ENCODE results near the gene TMEM121. TPM values are rescaled to one million over a fixed set of nuclear protein-coding genes. Genes with fewer than 3 reads are reported as not detected.
A peak's percentile ranks its signal among the peaks of the same experiment; 100 is the strongest.

TMEM121 gene
- total RNA-seq, 1 donor from 2014 or later = 5.5 TPM

DNA sequence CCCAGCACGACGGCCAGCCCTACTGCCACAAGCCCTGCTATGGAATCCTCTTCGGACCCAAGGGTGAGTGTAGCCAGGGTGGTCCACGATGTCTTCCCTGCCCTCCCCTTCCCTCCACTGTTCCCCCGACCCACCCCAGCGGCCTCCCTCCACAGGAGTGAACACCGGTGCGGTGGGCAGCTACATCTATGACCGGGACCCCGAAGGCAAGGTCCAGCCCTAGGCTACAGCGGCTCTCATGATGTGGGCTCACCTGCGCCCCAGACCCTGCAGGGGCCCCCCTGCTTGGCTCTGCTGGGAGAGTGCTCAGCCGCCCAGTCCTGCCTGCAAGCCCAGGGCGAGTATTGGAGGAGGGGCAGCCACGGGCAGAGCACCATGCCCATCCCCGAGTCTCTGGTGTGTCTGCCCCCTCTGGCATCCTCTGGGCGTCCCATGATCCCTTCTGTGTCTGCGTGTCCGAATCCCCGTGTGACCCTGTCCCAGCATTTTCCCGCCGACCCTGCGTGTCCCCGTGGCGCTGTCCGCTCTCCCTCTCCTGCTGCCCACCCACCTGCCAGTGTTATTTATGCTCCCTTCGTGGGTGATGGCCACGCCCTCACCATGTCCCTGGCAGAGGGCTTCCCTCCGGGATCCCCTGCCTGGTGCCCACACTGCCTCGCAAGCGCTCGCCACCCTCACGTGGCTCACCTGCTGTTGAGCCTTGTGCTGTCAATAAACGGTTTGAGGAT, 46.8 kb upstream of the TMEM121 start:
- no peak for TF ChIP-seq CTCF (conservative IDR thresholded peaks at IDR 0.05)
- DNase-seq (ENCODE audit: extremely low spot score, unreplicated experiment) = no peak
- peak overlapping the region; percentile 55 for H3K4me3 Mint-ChIP-seq
- H3K27ac Mint-ChIP-seq = peak overlapping the region; percentile 77
- H3K9me3 Mint-ChIP-seq = no peaks in the 10 kb centered on the region
- no peaks in the 10 kb centered on the region for H3K36me3 Mint-ChIP-seq
- H3K27me3 Mint-ChIP-seq = peaks cover 33% of the 10 kb centered on the region
- peaks cover 16% of the 10 kb centered on the region for H3K4me1 Mint-ChIP-seq (ENCODE audit: unreplicated experiment)

- H3K4me1 Mint-ChIP-seq (ENCODE audit: unreplicated experiment) = peaks cover 17% of the 10 kb centered on the region
- peak overlapping the region; percentile 77 for H3K27ac Mint-ChIP-seq
- DNase-seq (ENCODE audit: extremely low spot score, unreplicated experiment) = no peak
- no peaks in the 10 kb centered on the region for H3K9me3 Mint-ChIP-seq
- no peak for TF ChIP-seq CTCF (conservative IDR thresholded peaks at IDR 0.05)
- H3K27me3 Mint-ChIP-seq = peaks cover 34% of the 10 kb centered on the region
- H3K36me3 Mint-ChIP-seq = no peaks in the 10 kb centered on the region
- H3K4me3 Mint-ChIP-seq = peak overlapping the region; percentile 67
Measured at GRCh38 chr14:105480199-105480746, 46.1 kb upstream of the TMEM121 start.

- H3K36me3 Mint-ChIP-seq = no peaks in the 10 kb centered on the region
- peaks cover 17% of the 10 kb centered on the region for H3K4me1 Mint-ChIP-seq (ENCODE audit: unreplicated experiment)
- H3K27me3 Mint-ChIP-seq = peaks cover 42% of the 10 kb centered on the region
- DNase-seq (ENCODE audit: extremely low spot score, unreplicated experiment) = peak; percentile 94
- H3K4me3 Mint-ChIP-seq = peak overlapping the region; percentile 67
- no peaks in the 10 kb centered on the region for H3K9me3 Mint-ChIP-seq
- H3K27ac Mint-ChIP-seq = peak overlapping the region; percentile 95
- TF ChIP-seq CTCF (conservative IDR thresholded peaks at IDR 0.05) = peak; percentile 100
Measured at GRCh38 chr14:105480807-105481801, 45.3 kb upstream of the TMEM121 start.

DNA sequence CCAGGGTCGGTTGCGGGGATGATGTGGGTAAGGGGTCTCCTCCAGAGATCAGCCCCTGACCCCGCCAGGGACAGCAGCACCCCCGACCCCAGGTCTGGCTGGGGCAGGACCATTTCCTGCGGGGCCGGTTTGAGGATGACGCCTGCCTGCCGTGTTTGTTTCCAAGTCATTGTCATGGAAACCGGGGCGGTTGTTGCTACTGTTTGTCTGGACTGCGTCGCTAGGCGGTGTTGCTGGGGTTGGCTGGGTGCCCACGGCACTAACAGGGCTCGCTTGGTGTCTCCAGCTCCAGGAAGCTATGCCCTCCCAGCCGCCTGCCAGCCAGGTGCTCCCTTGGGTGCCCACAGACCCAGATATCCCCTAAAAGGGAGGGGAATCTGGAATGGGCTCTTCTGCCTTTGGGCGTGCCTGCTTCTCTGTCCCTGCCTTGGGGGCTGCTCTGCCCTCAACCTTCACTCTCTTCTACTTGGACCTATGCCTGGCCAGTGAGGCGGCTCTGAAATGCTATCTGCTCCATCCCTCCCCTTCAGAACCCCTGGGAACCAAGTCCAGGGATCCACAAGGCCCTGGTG, 44.4 kb upstream of the TMEM121 start:
- Mint-ChIP-seq H3K9me3 (no peaks in the 10 kb centered on the region), H3K27me3 (peaks cover 42% of the 10 kb centered on the region), H3K4me1 (ENCODE audit: unreplicated experiment) (peaks cover 17% of the 10 kb centered on the region), H3K4me3 (peak overlapping the region; percentile 78), H3K27ac (peak overlapping the region; percentile 95), H3K36me3 (no peaks in the 10 kb centered on the region)
- no peak for TF ChIP-seq CTCF (conservative IDR thresholded peaks at IDR 0.05)
- DNase-seq (ENCODE audit: extremely low spot score, unreplicated experiment) = peak; percentile 88

GRCh38 chr14:105482486-105483110, 43.8 kb upstream of the TMEM121 start:
- Mint-ChIP-seq H3K9me3 (no peaks in the 10 kb centered on the region), H3K36me3 (no peaks in the 10 kb centered on the region), H3K27ac (peak overlapping the region; percentile 95), H3K4me1 (ENCODE audit: unreplicated experiment) (peaks cover 17% of the 10 kb centered on the region), H3K27me3 (peaks cover 37% of the 10 kb centered on the region), H3K4me3 (peak overlapping the region; percentile 78)
- no peak for DNase-seq (ENCODE audit: extremely low spot score, unreplicated experiment)
- no peak for TF ChIP-seq CTCF (conservative IDR thresholded peaks at IDR 0.05)

Measured in type B pancreatic cell (in vitro differentiated cells).